HCT116 (cell line): ENCODE data around the gene PAK6. TPM values are rescaled to one million over a fixed set of nuclear protein-coding genes. Genes with fewer than 3 reads are reported as not detected.

Experiments
- ATAC-seq: fragments of 200-7000 bp; cut with Tn5 transposase; 2 replicates; pipeline ENCODE4 v1.9.1; 2020; ENCODE audit warnings: mild to moderate bottlenecking, moderate library complexity
- BruUV-seq: library from RNA; stranded (reverse); fragments of 400-500 nt; replicated peaks from 2 replicates; lab custom pipeline; 2021; lab: Mats Ljungman, UMichigan
- CTCF ChIA-PET: fragments of 300-600 bp; sonication (Branson Sonifier 250); formaldehyde crosslinking; loops from one replicate; lab custom pipeline; 2021; ENCODE audit warnings: antibody characterized with exemption; lab: Charles Lee
- POLR2A ChIA-PET: fragments of 300-600, 350-600 bp; sonication (Branson Sonifier 250); formaldehyde crosslinking; loops from one replicate; lab custom pipeline; 2021; ENCODE audit warnings: antibody characterized with exemption; lab: Charles Lee
- RAD21 ChIA-PET, 2 experiments: fragments of 300-600 bp; sonication (Branson Sonifier 250); formaldehyde crosslinking; loops; one replicate each; lab custom pipeline; 2023; ENCODE audit warnings: low total read pairs in 2 of 2; ENCODE audit not compliant: uncharacterized antibody in 2 of 2, unreplicated experiment in 2 of 2, low non-redundant PET in 1 of 2; lab: Charles Lee
- DNase-seq: peaks from one replicate; pipeline ENCODE4 v3.0.0-alpha.2; 2010; ENCODE audit warnings: low read depth, low spot score
- H2AFZ ChIP-seq: fragments of 200-600 bp; shearing (Covaris generic), sonication (generic); 2 replicates; pipeline ENCODE4 v1.6.1; 2017; ENCODE audit warnings: low read depth, mixed run types, mixed read lengths, antibody characterized with exemption, low read length; ENCODE audit not compliant: poor library complexity, severe bottlenecking
- H3K27ac ChIP-seq: 2 replicates; pipeline ENCODE4 v1.5.1; 2012; ENCODE audit warnings: low read depth, low read length
- H3K27me3 ChIP-seq: fragments of 200-600 bp; sonication (generic); 2 replicates; pipeline ENCODE4 v1.6.1; 2016; ENCODE audit warnings: mixed run types, low read length, mixed read lengths; ENCODE audit not compliant: insufficient read depth
- H3K36me3 ChIP-seq, 2 experiments: fragments of 200-500 bp in 1 of 2; fragments of 200-600 bp in 1 of 2; sonication (Bioruptor generic) in 1 of 2; sonication (generic) in 1 of 2; 2 replicates each; pipeline versions ENCODE4 v1.5.1 to v1.6.1; 2014 to 2016; ENCODE audit warnings: low read length in 2 of 2, inconsistent platforms in 1 of 2, mixed read lengths in 1 of 2, mixed run types in 1 of 2; ENCODE audit not compliant: insufficient read depth in 2 of 2, control insufficient read depth in 1 of 2
- H3K4me1 ChIP-seq, 2 experiments: fragments of 200-600 bp in 1 of 2; sonication (generic) in 1 of 2; 2 replicates each; pipeline versions ENCODE4 v1.5.1 to v1.6.1; 2012 to 2017; ENCODE audit warnings: low read length in 2 of 2, inconsistent platforms in 1 of 2, mild to moderate bottlenecking in 1 of 2, mixed read lengths in 1 of 2, mixed run types in 1 of 2, moderate library complexity in 1 of 2; ENCODE audit not compliant: insufficient read depth in 2 of 2, control insufficient read depth in 1 of 2
- H3K4me2 ChIP-seq: fragments of 200-600 bp; sonication (generic); 2 replicates; pipeline ENCODE4 v1.6.1; 2017; ENCODE audit warnings: mixed run types, low read length, mixed read lengths
- H3K4me3 ChIP-seq, 2 experiments: fragments of 200-600 bp in 1 of 2; sonication (generic) in 1 of 2; replicated peaks in 1 of 2; 2 replicates each; pipeline ENCODE4 v1.5.1; 2011 to 2016; ENCODE audit warnings: low read length in 2 of 2, control low read depth in 1 of 2, low read depth in 1 of 2, mild to moderate bottlenecking in 1 of 2, mixed read lengths in 1 of 2, mixed run types in 1 of 2
- H3K79me2 ChIP-seq: fragments of 200-600 bp; sonication (generic); 2 replicates; pipeline ENCODE4 v1.6.1; 2017; ENCODE audit warnings: mild to moderate bottlenecking, mixed run types, low read length, moderate library complexity, mixed read lengths; ENCODE audit not compliant: insufficient read depth
- H3K9ac ChIP-seq: fragments of 200-600 bp; sonication (generic); 2 replicates; pipeline ENCODE4 v1.6.1; 2016; ENCODE audit warnings: low read length, mixed read lengths
- H3K9me2 ChIP-seq: fragments of 200-600 bp; sonication (generic), shearing (Covaris generic); 2 replicates; pipeline ENCODE4 v1.6.1; 2017; ENCODE audit warnings: mixed run types, mild to moderate bottlenecking, moderate library complexity; ENCODE audit not compliant: insufficient read depth
- H3K9me3 ChIP-seq, 2 experiments: fragments of 200-500 bp in 1 of 2; fragments of 200-600 bp in 1 of 2; sonication (Bioruptor generic) in 1 of 2; sonication (generic) in 1 of 2; 2 replicates each; pipeline ENCODE4 v1.6.1; 2014 to 2017; ENCODE audit warnings: low read length in 2 of 2, mixed read lengths in 2 of 2, inconsistent platforms in 1 of 2, low read depth in 1 of 2, mild to moderate bottlenecking in 1 of 2, mixed run types in 1 of 2, moderate library complexity in 1 of 2; ENCODE audit not compliant: control insufficient read depth in 1 of 2, insufficient read depth in 1 of 2
- H4K20me1 ChIP-seq: fragments of 200-600 bp; sonication (generic), shearing (Covaris generic); 2 replicates; pipeline ENCODE4 v1.6.1; 2017; ENCODE audit warnings: mixed run types, mild to moderate bottlenecking, moderate library complexity; ENCODE audit not compliant: insufficient read depth
- CBX3 ChIP-seq: IDR thresholded peaks from 2 replicates; pipeline ENCODE4 v1.6.1; 2012; ENCODE audit warnings: low read depth
- ELF1 ChIP-seq: IDR thresholded peaks from 2 replicates; pipeline ENCODE4 v1.6.1; 2012; ENCODE audit warnings: low read depth, borderline replicate concordance
- FOSL1 ChIP-seq: IDR thresholded peaks from 2 replicates; pipeline ENCODE4 v1.6.1; 2012; ENCODE audit warnings: low read depth
- JUND ChIP-seq: IDR thresholded peaks from 2 replicates; pipeline ENCODE4 v1.6.1; 2012
- MAX ChIP-seq: IDR thresholded peaks from 2 replicates; pipeline ENCODE4 v1.6.1; 2012
- POLR2A ChIP-seq: IDR thresholded peaks from 2 replicates; pipeline ENCODE4 v1.7.0; 2011; ENCODE audit warnings: borderline replicate concordance; ENCODE audit not compliant: insufficient read depth, insufficient read length; ENCODE audit errors: extremely low read depth
- POLR2AphosphoS5 ChIP-seq: IDR thresholded peaks from 2 replicates; pipeline ENCODE4 v1.6.1; 2011; ENCODE audit warnings: mild to moderate bottlenecking, low read depth, low read length, moderate library complexity
- REST ChIP-seq: IDR thresholded peaks from 2 replicates; pipeline ENCODE4 v1.6.1; 2012; ENCODE audit warnings: low read depth
- YY1 ChIP-seq: IDR thresholded peaks from 2 replicates; pipeline ENCODE4 v1.6.1; 2011; ENCODE audit warnings: low read length, low read depth, moderate library complexity, mild to moderate bottlenecking; ENCODE audit not compliant: insufficient replicate concordance; ENCODE audit errors: extremely low read depth
- ZBTB33 ChIP-seq: IDR thresholded peaks from 2 replicates; pipeline ENCODE4 v1.6.1; 2011; ENCODE audit warnings: mild to moderate bottlenecking, low read length, moderate library complexity; ENCODE audit not compliant: insufficient replicate concordance; ENCODE audit errors: extremely low read depth
- intact Hi-C: fragments of 100-400 bp; cut with micrococcal nuclease; formaldehyde crosslinking; loops from 2 replicates; pipeline ENCODE4 v1.10.0; 2022
- total RNA-seq: library from RNA; stranded (reverse); gene quantifications from one replicate; pipeline ENCODE4 v1.2.1, GENCODE V29; 2021; ENCODE audit not compliant: unreplicated experiment
- TF ChIP-seq, protein P1 (sequence below), 3 experiments: fragments of 200-600 bp in 1 of 3; sonication (generic) in 1 of 3; IDR thresholded peaks in 2 of 3; conservative IDR thresholded peaks in 1 of 3; 2 replicates each; pipeline ENCODE4 v1.5.1; 2012 to 2017; ENCODE audit warnings: low read depth in 2 of 3, low read length in 2 of 3, antibody characterized with exemption in 1 of 3, borderline replicate concordance in 1 of 3, control low read depth in 1 of 3, mild to moderate bottlenecking in 1 of 3, mixed read lengths in 1 of 3, mixed run types in 1 of 3, moderate library complexity in 1 of 3; ENCODE audit not compliant: insufficient read depth in 1 of 3

The PAK6 gene
- total RNA-seq, 1 experiment from 2014 or later, result 19.9 TPM

GRCh38 chr15:40312370-40313158, 73.7 kb downstream of the PAK6 start:
- Histone ChIP-seq H3K4me3 (no peak overlapping the region), H3K36me3 (no peaks in the 10 kb centered on the region), H3K9me3 (no peaks in the 10 kb centered on the region), H3K79me2 (no peaks in the 10 kb centered on the region), H4K20me1 (no peaks in the 10 kb centered on the region), H2AFZ (no peak overlapping the region), H3K4me2 (no peak overlapping the region), H3K4me1 (peaks cover 8 to 22% of the 10 kb centered on the region in 2 experiments; a peak in 3 of 4 replicates), H3K9ac (no peak overlapping the region), H3K27me3 (0 out of 2 replicates have a peak, but pooled peaks cover 6% of the 10 kb centered on the region), H3K9me2 (no peaks in the 10 kb centered on the region), H3K27ac (no peak overlapping the region)
- ChIA-PET POLR2A (interaction anchor here (0.8 kb wide), 1 partner anchor 34 kb away, joined by 4 read pairs; no protein-coding TSS in a partner anchor), RAD21 (no interaction called here), CTCF (interaction anchor here (1.0 to 9.7 kb wide), 5 partner anchors 23 to 38 kb away, joined by 3 to 134 read pairs (median 3); partner anchors contain the start of gene ANKRD63)
- BruUV-seq, result no TSS peak
- no peak for DNase-seq
- intact Hi-C loops, result loop anchor here (10.0 kb wide), 1 partner anchor 628 kb away; no protein-coding TSS in a partner anchor
- no peak for ATAC-seq
- TF ChIP-seq JUND, result no peak
- TF ChIP-seq MAX, result no peak
- TF ChIP-seq, protein P1, sequence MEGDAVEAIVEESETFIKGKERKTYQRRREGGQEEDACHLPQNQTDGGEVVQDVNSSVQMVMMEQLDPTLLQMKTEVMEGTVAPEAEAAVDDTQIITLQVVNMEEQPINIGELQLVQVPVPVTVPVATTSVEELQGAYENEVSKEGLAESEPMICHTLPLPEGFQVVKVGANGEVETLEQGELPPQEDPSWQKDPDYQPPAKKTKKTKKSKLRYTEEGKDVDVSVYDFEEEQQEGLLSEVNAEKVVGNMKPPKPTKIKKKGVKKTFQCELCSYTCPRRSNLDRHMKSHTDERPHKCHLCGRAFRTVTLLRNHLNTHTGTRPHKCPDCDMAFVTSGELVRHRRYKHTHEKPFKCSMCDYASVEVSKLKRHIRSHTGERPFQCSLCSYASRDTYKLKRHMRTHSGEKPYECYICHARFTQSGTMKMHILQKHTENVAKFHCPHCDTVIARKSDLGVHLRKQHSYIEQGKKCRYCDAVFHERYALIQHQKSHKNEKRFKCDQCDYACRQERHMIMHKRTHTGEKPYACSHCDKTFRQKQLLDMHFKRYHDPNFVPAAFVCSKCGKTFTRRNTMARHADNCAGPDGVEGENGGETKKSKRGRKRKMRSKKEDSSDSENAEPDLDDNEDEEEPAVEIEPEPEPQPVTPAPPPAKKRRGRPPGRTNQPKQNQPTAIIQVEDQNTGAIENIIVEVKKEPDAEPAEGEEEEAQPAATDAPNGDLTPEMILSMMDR (IDR thresholded peaks at IDR 0.05 in 2 of 3, conservative IDR thresholded peaks at IDR 0.05 in 1 of 3; ENCODE audit: borderline replicate concordance in 1 of 3, insufficient read depth in 1 of 3, low read depth in 2 of 3, low read length in 2 of 3), result no peak
- TF ChIP-seq POLR2A, result no peak
- no peak for TF ChIP-seq CBX3
- TF ChIP-seq FOSL1, result no peak
- no peak for TF ChIP-seq ZBTB33
- TF ChIP-seq ELF1, result no peak
- TF ChIP-seq REST, result no peak
- TF ChIP-seq YY1, result no peak
- TF ChIP-seq POLR2AphosphoS5, result no peak
